OCI-LY1 (cell line): ENCODE data around the gene ADSL.

Source experiments
- H2AFZ ChIP-seq: fragments of 200-600 bp; sonication (generic), shearing (Covaris generic); 2 replicates; pipeline ENCODE4 v1.6.0; 2014; ENCODE audit warnings: antibody characterized with exemption, mild to moderate bottlenecking, low read length
- H3F3A ChIP-seq: fragments of 200-600 bp; sonication (generic), shearing (Covaris generic); 2 replicates; pipeline ENCODE4 v1.6.0; 2014; ENCODE audit warnings: mild to moderate bottlenecking, antibody characterized with exemption, low read length, moderate library complexity; ENCODE audit not compliant: insufficient read depth
- H3K27ac ChIP-seq: fragments of 200-600 bp; sonication (generic); 2 replicates; pipeline ENCODE4 v1.5.1; 2014; ENCODE audit warnings: low read length, mixed run types, mild to moderate bottlenecking, low read depth; ENCODE audit not compliant: poor library complexity, severe bottlenecking
- H3K27me3 ChIP-seq: fragments of 200-600 bp; sonication (generic); 2 replicates; pipeline ENCODE4 v1.6.0; 2014; ENCODE audit warnings: antibody characterized with exemption, mild to moderate bottlenecking, low read length, moderate library complexity; ENCODE audit not compliant: insufficient read depth
- H3K36me3 ChIP-seq: fragments of 200-600 bp; sonication (generic); 2 replicates; pipeline ENCODE4 v1.6.1; 2014; ENCODE audit warnings: mild to moderate bottlenecking, antibody characterized with exemption, low read length, moderate library complexity, mixed read lengths; ENCODE audit not compliant: insufficient read depth
- H3K4me1 ChIP-seq: fragments of 200-600 bp; sonication (generic); 2 replicates; pipeline ENCODE4 v1.5.1; 2014; ENCODE audit warnings: mild to moderate bottlenecking, low read length, moderate library complexity; ENCODE audit not compliant: insufficient read depth, severe bottlenecking
- H3K4me2 ChIP-seq: fragments of 200-600 bp; sonication (generic), shearing (Covaris generic); 2 replicates; pipeline ENCODE4 v1.6.1; 2014; ENCODE audit warnings: low read length
- H3K4me3 ChIP-seq: fragments of 200-600 bp; sonication (generic); 2 replicates; pipeline ENCODE4 v1.5.1; 2014; ENCODE audit warnings: low read length, low read depth, mild to moderate bottlenecking, mixed read lengths; ENCODE audit not compliant: poor library complexity, severe bottlenecking
- H3K79me2 ChIP-seq: fragments of 200-600 bp; shearing (Covaris generic); 2 replicates; pipeline ENCODE4 v1.6.1; 2016; ENCODE audit warnings: mixed run types, low read length, mixed read lengths; ENCODE audit not compliant: insufficient read depth
- H3K9ac ChIP-seq: fragments of 200-600 bp; sonication (generic), shearing (Covaris generic); 2 replicates; pipeline ENCODE4 v1.6.1; 2014; ENCODE audit warnings: mild to moderate bottlenecking, low read length, mixed read lengths
- H3K9me2 ChIP-seq: fragments of 200-600 bp; sonication (generic), shearing (Covaris generic); 2 replicates; pipeline ENCODE4 v1.6.1; 2014; ENCODE audit warnings: low read depth, mild to moderate bottlenecking, low read length, mixed read lengths
- H3K9me3 ChIP-seq: fragments of 200-600 bp; shearing (Covaris generic); 2 replicates; pipeline ENCODE4 v1.6.1; 2014; ENCODE audit warnings: low read length, mixed read lengths
- H4K20me1 ChIP-seq: fragments of 200-600 bp; sonication (generic), shearing (Covaris generic); 2 replicates; pipeline ENCODE4 v1.6.0; 2016; ENCODE audit warnings: mild to moderate bottlenecking, low read length; ENCODE audit not compliant: insufficient read depth
- CTCF ChIP-seq: fragments of 200-600 bp; sonication (generic), shearing (Covaris generic); IDR thresholded peaks from 2 replicates; pipeline ENCODE4 v1.5.1; 2017; ENCODE audit warnings: mild to moderate bottlenecking, antibody characterized with exemption, low read length, moderate library complexity, mixed read lengths
- EZH2 ChIP-seq: fragments of 200-600 bp; sonication (generic), shearing (Covaris generic); IDR thresholded peaks from 2 replicates; pipeline ENCODE4 v1.8.0; 2017; ENCODE audit warnings: borderline replicate concordance, mixed run types, mild to moderate bottlenecking, antibody characterized with exemption, low read length, moderate library complexity, mixed read lengths

Gene ADSL

GRCh38 chr22:40346185-40347118, at the start of gene ADSL:
ADSL (plus strand) TSS chr22:40346500; CDS start chr22:40346559, 59 bp downstream.
- peaks cover 13% of the 10 kb centered on the region; the same call in 1 of the 2 replicates for H3F3A ChIP-seq
- peak within 1 kb of the TSS; percentile 92 for H3K4me2 ChIP-seq
- TF ChIP-seq CTCF (no peak), EZH2 (no peak)

GRCh38 chr22:40300316-40300715, 46.0 kb upstream of the ADSL start:
- Histone ChIP-seq H3K9ac (no peak overlapping the region), H2AFZ (no peak overlapping the region), H3F3A (no peaks in the 10 kb centered on the region), H3K4me2 (no peak overlapping the region), H3K9me3 (no peaks in the 10 kb centered on the region), H3K4me1 (no peaks in the 10 kb centered on the region), H3K36me3 (peaks cover 66% of the 10 kb centered on the region), H4K20me1 (no peaks in the 10 kb centered on the region), H3K79me2 (no peaks in the 10 kb centered on the region), H3K27me3 (no peaks in the 10 kb centered on the region), H3K27ac (no peak overlapping the region), H3K4me3 (no peak overlapping the region), H3K9me2 (no peaks in the 10 kb centered on the region)
- no peak for TF ChIP-seq EZH2
- no peak for TF ChIP-seq CTCF

More at GRCh38 chr22:40346185-40347118, at the start of gene ADSL:
- Histone ChIP-seq H3K79me2 (peaks cover 30% of the 10 kb centered on the region), H2AFZ (no peak within 1 kb of the TSS), H3K27ac (peak within 1 kb of the TSS; percentile 95), H3K27me3 (no peaks in the 10 kb centered on the region), H3K9me2 (no peaks in the 10 kb centered on the region), H3K4me3 (peak within 1 kb of the TSS; percentile 85), H3K4me1 (peaks cover 31% of the 10 kb centered on the region), H3K9me3 (no peaks in the 10 kb centered on the region), H3K9ac (peak within 1 kb of the TSS; percentile 83), H3K36me3 (peaks cover 28% of the 10 kb centered on the region), H4K20me1 (no peaks in the 10 kb centered on the region)

GRCh38 chr22:40300884-40301672, 45.2 kb upstream of the ADSL start:
- H4K20me1 ChIP-seq = no peaks in the 10 kb centered on the region
- H3K27me3 ChIP-seq = no peaks in the 10 kb centered on the region
- no peaks in the 10 kb centered on the region for H3K9me2 ChIP-seq
- H2AFZ ChIP-seq = no peak overlapping the region
- peaks cover 60% of the 10 kb centered on the region for H3K36me3 ChIP-seq
- no peak overlapping the region for H3K27ac ChIP-seq
- H3K9ac ChIP-seq = no peak overlapping the region
- H3K4me2 ChIP-seq = no peak overlapping the region
- TF ChIP-seq CTCF = no peak
- TF ChIP-seq EZH2 = no peak
- no peak overlapping the region for H3K4me3 ChIP-seq
- H3K4me1 ChIP-seq = no peaks in the 10 kb centered on the region
- H3K79me2 ChIP-seq = no peaks in the 10 kb centered on the region
- no peaks in the 10 kb centered on the region for H3F3A ChIP-seq
- H3K9me3 ChIP-seq = no peaks in the 10 kb centered on the region
